ENCODE measurements around the gene PTTG1IP2. TPM values are rescaled to one million over a fixed set of nuclear protein-coding genes. Genes with fewer than 3 reads are reported as not detected.
A peak's percentile ranks its signal among the peaks of the same experiment; 100 is the strongest.

Gene PTTG1IP2
- total and polyA plus RNA-seq, 2 donors (not counting 1 experiment from before 2014, with no cell fraction given): not detected

GRCh38 chr7:90520484-90520883 is 51.0 kb downstream of the PTTG1IP2 start:
- 48% methylated on average over 3 of the region's 5 CpGs for WGBS (ENCODE audit: insufficient coverage)
- no peak for TF ChIP-seq EZH2 (IDR thresholded peaks at IDR 0.05; ENCODE audit: borderline replicate concordance, insufficient read depth, low read depth, low read length, poor library complexity, severe bottlenecking)
- TF ChIP-seq, protein P1, sequence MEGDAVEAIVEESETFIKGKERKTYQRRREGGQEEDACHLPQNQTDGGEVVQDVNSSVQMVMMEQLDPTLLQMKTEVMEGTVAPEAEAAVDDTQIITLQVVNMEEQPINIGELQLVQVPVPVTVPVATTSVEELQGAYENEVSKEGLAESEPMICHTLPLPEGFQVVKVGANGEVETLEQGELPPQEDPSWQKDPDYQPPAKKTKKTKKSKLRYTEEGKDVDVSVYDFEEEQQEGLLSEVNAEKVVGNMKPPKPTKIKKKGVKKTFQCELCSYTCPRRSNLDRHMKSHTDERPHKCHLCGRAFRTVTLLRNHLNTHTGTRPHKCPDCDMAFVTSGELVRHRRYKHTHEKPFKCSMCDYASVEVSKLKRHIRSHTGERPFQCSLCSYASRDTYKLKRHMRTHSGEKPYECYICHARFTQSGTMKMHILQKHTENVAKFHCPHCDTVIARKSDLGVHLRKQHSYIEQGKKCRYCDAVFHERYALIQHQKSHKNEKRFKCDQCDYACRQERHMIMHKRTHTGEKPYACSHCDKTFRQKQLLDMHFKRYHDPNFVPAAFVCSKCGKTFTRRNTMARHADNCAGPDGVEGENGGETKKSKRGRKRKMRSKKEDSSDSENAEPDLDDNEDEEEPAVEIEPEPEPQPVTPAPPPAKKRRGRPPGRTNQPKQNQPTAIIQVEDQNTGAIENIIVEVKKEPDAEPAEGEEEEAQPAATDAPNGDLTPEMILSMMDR (IDR thresholded peaks at IDR 0.05): peak; percentile 30
- Histone ChIP-seq H4K20me1 (ENCODE audit: control insufficient read depth, insufficient read depth, low read length, poor library complexity, severe bottlenecking) (no peaks in the 10 kb centered on the region), H3K4me3 (ENCODE audit: control extremely low read depth in 1 of 5, extremely low read depth in 1 of 5, insufficient read depth in 1 of 5, low read depth in 2 of 5, low read length in 4 of 5) (no peak overlapping the region), H3K27me3 (replicated peaks in 1 of 4; ENCODE audit: control extremely low read depth in 1 of 4, control insufficient read depth in 3 of 4, insufficient read depth in 4 of 4, low read length in 3 of 4) (no peaks in the 10 kb centered on the region), H3K9me3 (ENCODE audit: control extremely low read depth in 1 of 3, control insufficient read depth in 2 of 3, insufficient read depth in 1 of 3, low read length in 2 of 3) (no peaks in the 10 kb centered on the region), H3K9ac (ENCODE audit: low read length) (no peak overlapping the region), H3K36me3 (replicated peaks in 1 of 2; ENCODE audit: control extremely low read depth in 1 of 2, control insufficient read depth in 1 of 2, extremely low read depth in 1 of 2, insufficient read depth in 2 of 2, low read length in 1 of 2) (no peaks in the 10 kb centered on the region), H3K79me2 (ENCODE audit: control insufficient read depth, insufficient read depth, low read length) (no peaks in the 10 kb centered on the region), H3K4me2 (replicated peaks; ENCODE audit: low read depth, low read length, poor library complexity, severe bottlenecking) (no peak overlapping the region), H3K27ac (ENCODE audit: low read length in 2 of 2) (no peak overlapping the region), H2AFZ (ENCODE audit: insufficient read depth, low read depth, low read length, poor library complexity, severe bottlenecking) (no peak overlapping the region), H3K4me1 (ENCODE audit: control insufficient read depth in 2 of 2, insufficient read depth in 2 of 2, low read length in 2 of 2) (no peaks in the 10 kb centered on the region)
- POLR2A ChIA-PET: no interaction called here
- ATAC-seq (ENCODE audit: low read depth) (no peak), DNase-seq (no peak)
- Mint-ChIP-seq H3K9me3 (ENCODE audit: insufficient read depth) (no peaks in the 10 kb centered on the region), H3K27me3 (peaks cover 3% of the 10 kb centered on the region), H3K4me3 (no peak overlapping the region), H3K4me1 (no peaks in the 10 kb centered on the region), H3K27ac (no peak overlapping the region)
- intact Hi-C loops (cut with micrococcal nuclease): no loop called here
- CTCF ChIA-PET: no interaction called here

DNA sequence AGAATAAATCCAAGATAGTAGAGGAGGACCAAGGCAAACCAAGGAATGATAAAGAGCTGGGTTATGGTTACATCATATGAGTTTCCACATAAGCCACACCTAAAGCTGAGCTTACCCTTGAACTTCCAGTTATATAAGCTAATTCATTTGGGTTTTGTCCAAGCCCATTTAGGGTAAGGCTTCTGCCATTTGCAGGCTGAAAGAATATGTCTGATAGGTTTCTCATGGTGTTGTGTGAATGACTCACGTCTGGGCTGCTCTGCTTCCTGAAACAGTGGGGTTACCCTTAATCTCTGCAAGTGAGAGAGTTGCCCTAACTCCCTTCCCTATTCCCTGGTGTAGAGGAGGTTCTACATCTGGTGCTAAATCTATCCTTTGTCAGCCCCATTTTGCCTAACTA is 60.8 kb downstream of the PTTG1IP2 start:
- Mint-ChIP-seq H3K4me1 (no peaks in the 10 kb centered on the region), H3K9me3 (ENCODE audit: insufficient read depth) (no peaks in the 10 kb centered on the region), H3K27ac (no peak overlapping the region), H3K27me3 (peaks cover 6% of the 10 kb centered on the region), H3K4me3 (no peak overlapping the region)
- Histone ChIP-seq H3K79me2 (ENCODE audit: control insufficient read depth, insufficient read depth, low read length) (no peaks in the 10 kb centered on the region), H2AFZ (ENCODE audit: insufficient read depth, low read depth, low read length, poor library complexity, severe bottlenecking) (no peak overlapping the region), H3K36me3 (replicated peaks in 1 of 2; ENCODE audit: control extremely low read depth in 1 of 2, control insufficient read depth in 1 of 2, extremely low read depth in 1 of 2, insufficient read depth in 2 of 2, low read length in 1 of 2) (no peaks in the 10 kb centered on the region), H3K27me3 (replicated peaks in 1 of 4; ENCODE audit: control extremely low read depth in 1 of 4, control insufficient read depth in 3 of 4, insufficient read depth in 4 of 4, low read length in 3 of 4) (peaks cover 0 to 4% (median 0%) of the 10 kb centered on the region in 4 experiments), H3K4me2 (replicated peaks; ENCODE audit: low read depth, low read length, poor library complexity, severe bottlenecking) (no peak overlapping the region), H3K27ac (ENCODE audit: low read length in 2 of 2) (no peak overlapping the region), H3K9ac (ENCODE audit: low read length) (no peak overlapping the region), H3K4me3 (ENCODE audit: control extremely low read depth in 1 of 5, extremely low read depth in 1 of 5, insufficient read depth in 1 of 5, low read depth in 2 of 5, low read length in 4 of 5) (no peak overlapping the region), H3K4me1 (ENCODE audit: control insufficient read depth in 2 of 2, insufficient read depth in 2 of 2, low read length in 2 of 2) (no peaks in the 10 kb centered on the region), H4K20me1 (ENCODE audit: control insufficient read depth, insufficient read depth, low read length, poor library complexity, severe bottlenecking) (no peaks in the 10 kb centered on the region), H3K9me3 (ENCODE audit: control extremely low read depth in 1 of 3, control insufficient read depth in 2 of 3, insufficient read depth in 1 of 3, low read length in 2 of 3) (no peaks in the 10 kb centered on the region)
- intact Hi-C loops (cut with micrococcal nuclease): no loop called here
- no peak for TF ChIP-seq EZH2 (IDR thresholded peaks at IDR 0.05; ENCODE audit: borderline replicate concordance, insufficient read depth, low read depth, low read length, poor library complexity, severe bottlenecking)
- TF ChIP-seq, protein P1 (IDR thresholded peaks at IDR 0.05): no peak
- no CpG with 5 or more reads among the region's 1 CpG for WGBS (ENCODE audit: insufficient coverage)
- ChIA-PET POLR2A (no interaction called here), CTCF (interaction anchor here (0.7 kb wide), 1 partner anchor 99 kb away, joined by 3 read pairs; no protein-coding TSS in a partner anchor)
- no peak for DNase-seq
- ATAC-seq (ENCODE audit: low read depth): no peak
